Activated CD4-positive, CD25-positive, alpha-beta regulatory T cell treated with anti-CD3 and anti-CD28 coated beads, Interleukin-2, amount 50 U/mL, for 24 hours (primary cell): Measurements from ENCODE around the gene CALCR.
A peak's percentile ranks its signal among the peaks of the same experiment; 100 is the strongest.

Experiments
- ATAC-seq, 2 donors: fragments of 150-1000 bp; cut with Tn5 transposase; one replicate each; pipeline ENCODE4 v1.10.0; 2021; ENCODE audit warnings: mild to moderate bottlenecking in 1 of 2, moderate library complexity in 1 of 2

CALCR gene

GRCh38 chr7:93442478-93443224 is 131.9 kb downstream of the CALCR start:
- peak; percentile 35 to 45 for ATAC-seq

- no peak for ATAC-seq
These were observed 138.7 kb downstream of the CALCR start for GRCh38 chr7:93435791-93436190.

- ATAC-seq, result no peak
These were observed 142.4 kb downstream of the CALCR start for GRCh38 chr7:93432130-93432529.

GRCh38 chr7:93430917-93431588 is 143.5 kb downstream of the CALCR start:
- no peak for ATAC-seq

- no peak for ATAC-seq
These were observed 145.0 kb downstream of the CALCR start for GRCh38 chr7:93429563-93429962.

GRCh38 chr7:93427107-93427506 is 147.4 kb downstream of the CALCR start:
- no peak for ATAC-seq

GRCh38 chr7:93426155-93426696 is 148.3 kb downstream of the CALCR start:
- no peak for ATAC-seq

GRCh38 chr7:93414574-93414973 is 159.9 kb downstream of the CALCR start:
- peak; percentile 13 to 33 for ATAC-seq

GRCh38 chr7:93409324-93409723 is 165.2 kb downstream of the CALCR start:
- ATAC-seq, result no peak

- no peak for ATAC-seq
These were observed 167.3 kb downstream of the CALCR start for GRCh38 chr7:93407239-93407638.

GRCh38 chr7:93402944-93403343 is 171.6 kb downstream of the CALCR start:
- ATAC-seq, result no peak

GRCh38 chr7:93399642-93400041 is 174.9 kb downstream of the CALCR start:
- ATAC-seq, result no peak

- ATAC-seq, result no peak
These were observed 181.5 kb downstream of the CALCR start for GRCh38 chr7:93392984-93393383.

GRCh38 chr7:93390660-93391059 is 183.9 kb downstream of the CALCR start:
- no peak for ATAC-seq

GRCh38 chr7:93382362-93382761 is 192.2 kb downstream of the CALCR start:
- no peak for ATAC-seq

GRCh38 chr7:93378131-93378760 is 196.3 kb downstream of the CALCR start:
- ATAC-seq, result no peak

GRCh38 chr7:93375603-93376002 is 198.9 kb downstream of the CALCR start:
- ATAC-seq, result no peak
